Osteocyte (in vitro differentiated cells): Measurements from ENCODE around the gene CHMP1A. TPM values are rescaled to one million over a fixed set of nuclear protein-coding genes. Genes with fewer than 3 reads are reported as not detected.
"Not testable (repeated sequence)": the region's sequence is repeated elsewhere in the genome, so short reads cannot be mapped to it uniquely, and the experiment has no call there.

Source experiments
- DNase-seq: peaks from one replicate; pipeline ENCODE4 v3.0.0; 2021; ENCODE audit warnings: mixed read lengths; ENCODE audit not compliant: unreplicated experiment; ENCODE audit errors: extremely low spot score
- H3K27ac Mint-ChIP-seq: one replicate; pipeline ENCODE4 v1.8.0; 2021; ENCODE audit warnings: mild to moderate bottlenecking, mixed read lengths; ENCODE audit not compliant: unreplicated experiment
- H3K27me3 Mint-ChIP-seq: one replicate; pipeline ENCODE4 v1.8.0; 2021; ENCODE audit warnings: mixed read lengths; ENCODE audit not compliant: unreplicated experiment
- H3K36me3 Mint-ChIP-seq: one replicate; pipeline ENCODE4 v1.8.0; 2021; ENCODE audit warnings: mixed read lengths; ENCODE audit not compliant: unreplicated experiment
- H3K4me1 Mint-ChIP-seq: one replicate; pipeline ENCODE4 v1.8.0; 2021; ENCODE audit warnings: mixed read lengths; ENCODE audit not compliant: unreplicated experiment
- H3K4me3 Mint-ChIP-seq: one replicate; pipeline ENCODE4 v1.8.0; 2021; ENCODE audit warnings: mild to moderate bottlenecking, moderate library complexity, mixed read lengths; ENCODE audit not compliant: unreplicated experiment
- H3K9me3 Mint-ChIP-seq: one replicate; pipeline ENCODE4 v1.8.0; 2021; ENCODE audit warnings: mixed read lengths; ENCODE audit not compliant: unreplicated experiment
- CTCF ChIP-seq: fragments of 200-600 bp; sonication (generic); IDR thresholded peaks from 2 replicates; pipeline ENCODE4 v1.5.0; 2021; ENCODE audit warnings: antibody characterized with exemption, mild to moderate bottlenecking, moderate library complexity
- total RNA-seq: library from RNA; stranded (reverse); gene quantifications from 2 replicates; pipeline ENCODE4 v1.2.1, GENCODE V29; 2021

The CHMP1A gene
- total RNA-seq, 1 donor from 2014 or later, result 92.5 TPM

DNA sequence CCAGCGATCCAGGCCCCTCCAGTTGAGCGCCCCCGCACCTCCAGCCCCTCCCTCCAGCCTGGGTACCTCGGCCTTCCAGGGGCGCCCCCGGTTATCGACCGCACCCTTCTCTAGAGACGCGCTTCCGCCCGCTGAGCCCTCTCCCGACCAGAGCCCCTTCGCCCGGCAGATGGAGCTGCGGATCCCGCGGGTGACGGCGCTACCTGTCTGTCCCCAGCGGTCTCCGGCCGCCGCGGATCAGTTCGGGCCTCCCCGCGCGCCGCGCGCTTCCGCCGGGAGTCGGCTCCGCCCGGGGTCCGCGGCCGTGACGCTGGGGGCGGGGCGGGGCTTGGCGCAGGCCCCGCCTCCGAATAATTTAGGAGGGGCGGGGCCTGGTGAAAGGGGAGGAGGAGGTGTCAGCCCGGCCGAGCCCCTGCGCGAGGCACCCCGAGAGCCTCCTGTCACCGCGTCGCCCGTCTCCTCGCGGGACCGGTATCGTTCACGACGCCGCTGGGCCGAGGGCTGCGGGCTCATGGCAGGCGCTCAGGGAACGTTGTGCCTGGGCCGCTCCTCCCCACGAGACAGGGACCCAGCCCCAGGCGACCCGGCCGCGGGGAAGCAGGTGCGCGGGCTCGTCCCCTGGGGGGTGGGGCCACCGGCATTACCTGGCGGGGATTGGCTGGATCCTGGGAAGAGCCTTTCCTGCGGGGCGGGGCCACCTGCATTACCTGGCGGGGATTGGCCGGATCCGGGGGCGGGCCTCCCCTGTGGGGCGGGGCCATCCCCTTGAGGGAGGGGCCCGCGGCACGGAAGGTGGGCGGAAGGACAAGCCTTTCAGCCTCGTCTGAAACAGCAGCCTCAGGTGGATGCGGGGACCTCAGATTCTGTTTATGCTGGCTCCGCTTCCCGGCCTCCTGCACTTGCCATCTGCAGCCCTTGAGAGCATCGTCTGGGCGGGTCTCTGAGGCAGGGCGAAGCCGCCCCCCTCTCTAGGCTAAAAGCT is 44.2 kb upstream of the CHMP1A start, which contains the start of gene SPATA2L:
Gene SPATA2L, minus strand, starts transcription at position 281 of the 982 bp plus-strand sequence. CDS start 473 bp downstream, outside the sequence.
- Mint-ChIP-seq H3K4me3 (peak within 1 kb of the TSS; percentile 76), H3K9me3 (no peaks in the 10 kb centered on the region), H3K4me1 (peaks cover 14% of the 10 kb centered on the region), H3K27ac (peak within 1 kb of the TSS; percentile 71), H3K27me3 (no peaks in the 10 kb centered on the region), H3K36me3 (no peaks in the 10 kb centered on the region)
- peak; percentile 7 for TF ChIP-seq CTCF
- DNase-seq, result peak; percentile 95

DNA sequence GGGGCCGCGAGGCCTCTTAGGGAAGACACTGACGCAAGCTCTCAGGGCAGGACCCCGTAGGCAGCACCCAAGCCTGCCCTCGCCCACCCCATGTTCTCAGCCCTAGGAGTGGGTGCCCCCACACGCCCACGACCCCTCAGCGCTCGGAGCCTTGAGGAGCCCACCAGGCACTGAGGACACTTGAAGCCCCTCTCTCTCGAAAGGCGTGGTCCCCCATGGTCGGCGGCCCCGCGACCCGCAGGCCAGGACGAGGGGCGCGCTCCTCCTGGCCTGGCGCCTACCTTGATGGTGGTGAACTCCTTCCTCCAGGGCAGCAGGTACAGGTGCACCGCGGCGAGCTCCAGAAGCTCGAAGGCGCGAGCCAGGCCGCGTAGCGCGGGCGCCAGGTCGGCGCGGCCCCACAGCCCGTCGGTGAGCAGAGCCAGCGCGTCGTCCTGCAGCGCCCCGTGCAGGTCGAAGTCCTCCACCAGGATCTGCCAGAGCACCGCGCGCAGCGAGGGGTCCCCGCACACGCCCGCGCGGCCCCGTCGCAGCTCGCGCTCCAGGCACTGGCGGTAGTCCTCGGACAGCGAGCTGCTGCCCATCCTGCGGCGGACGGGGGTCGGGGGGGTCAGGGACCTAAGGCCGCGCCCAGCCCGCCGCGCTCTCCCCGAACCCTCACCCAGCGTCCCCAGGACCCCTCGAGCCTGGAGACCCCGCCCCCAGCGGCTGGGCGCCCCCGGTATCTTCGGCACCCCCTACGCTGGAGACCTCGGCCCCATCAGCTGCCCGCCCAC is 43.3 kb upstream of the CHMP1A start:
- Mint-ChIP-seq H3K27ac (peak overlapping the region; percentile 71), H3K36me3 (no peaks in the 10 kb centered on the region), H3K9me3 (no peaks in the 10 kb centered on the region), H3K27me3 (no peaks in the 10 kb centered on the region), H3K4me1 (peaks cover 10% of the 10 kb centered on the region), H3K4me3 (peak overlapping the region; percentile 76)
- DNase-seq, result no peak
- TF ChIP-seq CTCF, result peak; percentile 33

GRCh38 chr16:89700100-89700648 is 42.7 kb upstream of the CHMP1A start:
- H3K4me3 Mint-ChIP-seq, result peak overlapping the region; percentile 61
- peak; percentile 98 for DNase-seq
- peaks cover 9% of the 10 kb centered on the region for H3K4me1 Mint-ChIP-seq
- no peaks in the 10 kb centered on the region for H3K36me3 Mint-ChIP-seq
- H3K27me3 Mint-ChIP-seq, result no peaks in the 10 kb centered on the region
- peak; percentile 58 for TF ChIP-seq CTCF
- H3K27ac Mint-ChIP-seq, result peak overlapping the region; percentile 71
- no peaks in the 10 kb centered on the region for H3K9me3 Mint-ChIP-seq

DNA sequence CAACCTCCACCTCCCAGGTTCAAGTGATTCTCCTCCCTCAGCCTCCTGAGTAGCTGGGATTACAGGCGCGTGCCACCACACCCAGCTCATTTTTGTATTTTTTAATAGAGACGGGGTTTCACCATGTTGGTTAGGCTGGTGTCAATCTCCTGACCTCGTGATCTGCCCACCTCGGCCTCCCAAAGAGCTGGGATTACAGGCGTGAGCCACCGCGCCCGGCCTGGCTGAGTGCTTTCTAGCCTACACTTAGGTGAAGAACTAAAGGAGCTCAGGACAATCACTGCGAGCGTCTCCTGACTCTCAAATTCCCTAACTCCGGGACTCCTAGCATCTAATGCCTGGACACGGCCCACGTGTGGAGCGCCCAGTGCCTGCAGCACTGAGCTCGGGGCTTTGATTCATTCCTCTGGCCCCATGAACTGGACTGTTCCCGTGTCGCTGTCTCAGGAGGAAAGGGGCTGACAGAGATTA is 42.2 kb upstream of the CHMP1A start:
- not testable (repeated sequence) for H3K36me3 Mint-ChIP-seq, H3K27me3 Mint-ChIP-seq, H3K9me3 Mint-ChIP-seq, DNase-seq, H3K4me1 Mint-ChIP-seq
- H3K4me3 Mint-ChIP-seq, result peak overlapping the region; percentile 61
- peak overlapping the region; percentile 71 for H3K27ac Mint-ChIP-seq

- H3K4me3 Mint-ChIP-seq, H3K4me1 Mint-ChIP-seq, H3K27ac Mint-ChIP-seq, H3K27me3 Mint-ChIP-seq, H3K36me3 Mint-ChIP-seq, H3K9me3 Mint-ChIP-seq, DNase-seq: not testable (repeated sequence)
These were observed 41.2 kb upstream of the CHMP1A start for GRCh38 chr16:89698717-89699116.
